ENCODE data around the gene GAS1.

GRCh38 chr9:86903734-86904085 is 43.6 kb downstream of the GAS1 start:
- TF ChIP-seq CTCF (conservative IDR thresholded peaks at IDR 0.05; ENCODE audit: low read depth, low read length) (no peak), EZH2 (IDR thresholded peaks at IDR 0.05; ENCODE audit: borderline replicate concordance, low read depth, low read length, poor library complexity, severe bottlenecking) (no peak)
